OCI-LY7 (cell line): Measurements from ENCODE around the gene ARL15.

Source experiments
- EZH2phosphoT487 ChIP-seq: fragments of 200-600 bp; sonication (generic); IDR thresholded peaks from 2 replicates; pipeline ENCODE4 v1.6.1; 2018; ENCODE audit warnings: low read depth, borderline replicate concordance, mild to moderate bottlenecking, mixed run types, antibody characterized with exemption, low read length, moderate library complexity, mixed read lengths
- TF ChIP-seq, protein P1 (sequence below): fragments of 200-600 bp; sonication (generic); conservative IDR thresholded peaks from 2 replicates; pipeline ENCODE4 v1.5.1; 2014; ENCODE audit warnings: mild to moderate bottlenecking, antibody characterized with exemption, low read length, moderate library complexity, mixed read lengths

- TF ChIP-seq, protein P1, sequence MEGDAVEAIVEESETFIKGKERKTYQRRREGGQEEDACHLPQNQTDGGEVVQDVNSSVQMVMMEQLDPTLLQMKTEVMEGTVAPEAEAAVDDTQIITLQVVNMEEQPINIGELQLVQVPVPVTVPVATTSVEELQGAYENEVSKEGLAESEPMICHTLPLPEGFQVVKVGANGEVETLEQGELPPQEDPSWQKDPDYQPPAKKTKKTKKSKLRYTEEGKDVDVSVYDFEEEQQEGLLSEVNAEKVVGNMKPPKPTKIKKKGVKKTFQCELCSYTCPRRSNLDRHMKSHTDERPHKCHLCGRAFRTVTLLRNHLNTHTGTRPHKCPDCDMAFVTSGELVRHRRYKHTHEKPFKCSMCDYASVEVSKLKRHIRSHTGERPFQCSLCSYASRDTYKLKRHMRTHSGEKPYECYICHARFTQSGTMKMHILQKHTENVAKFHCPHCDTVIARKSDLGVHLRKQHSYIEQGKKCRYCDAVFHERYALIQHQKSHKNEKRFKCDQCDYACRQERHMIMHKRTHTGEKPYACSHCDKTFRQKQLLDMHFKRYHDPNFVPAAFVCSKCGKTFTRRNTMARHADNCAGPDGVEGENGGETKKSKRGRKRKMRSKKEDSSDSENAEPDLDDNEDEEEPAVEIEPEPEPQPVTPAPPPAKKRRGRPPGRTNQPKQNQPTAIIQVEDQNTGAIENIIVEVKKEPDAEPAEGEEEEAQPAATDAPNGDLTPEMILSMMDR, result no peak
- no peak for TF ChIP-seq EZH2phosphoT487
These were observed 285.9 kb downstream of the ARL15 start for GRCh38 chr5:54024466-54024865.
